Measurements from ENCODE around the gene BLOC1S3. TPM values are rescaled to one million over a fixed set of nuclear protein-coding genes. Genes with fewer than 3 reads are reported as not detected.

BLOC1S3 gene
- total and polyA plus RNA-seq, 2 of the 13 experiments (the other 11 are each of a cell fraction or from before 2014, with no cell fraction given), result 4.3 to 4.8 TPM

GRCh38 chr19:45180936-45181335, 2.4 kb downstream of the BLOC1S3 start:
- intact Hi-C loops (cut with micrococcal nuclease; ENCODE audit: unreplicated experiment) (loop anchor here (10.0 kb wide), 1 partner anchor 64 kb away; the partner anchor contains the start of gene EXOC3L2), in situ Hi-C loops (cut with HindIII; ENCODE audit: extremely low pct_ligation_motif_present, low pct_unique_long_range_greater_than_20kb) (no loop called here)
- CTCF ChIA-PET (ENCODE audit: low intra/inter-chr PET ratio, low total read pairs), result no interaction called here
- H3K4me1 ChIP-seq (ENCODE audit: insufficient read depth, low read length), result peaks cover 39% of the 10 kb centered on the region
- H3K4me2 ChIP-seq (ENCODE audit: low read depth, low read length), result peak overlapping the region; percentile 76; the same call in 1 of the 2 replicates
- no peak overlapping the region for H3K9ac ChIP-seq (ENCODE audit: insufficient read depth, low read depth, low read length)
- POLR2A ChIA-PET, result interaction anchor here (1.7 kb wide), 1 partner anchor 13 kb away, joined by 5 read pairs; no protein-coding TSS in a partner anchor
- DNase-seq (ENCODE audit: low spot score), result no peak
- no peak overlapping the region for H3K4me3 ChIP-seq (replicated peaks in 1 of 3; ENCODE audit: insufficient read depth in 1 of 3, low read depth in 2 of 3, low read length in 3 of 3)
- no peaks in the 10 kb centered on the region for H3K9me3 ChIP-seq (ENCODE audit: low read length)
- no peak for TF ChIP-seq ZBTB3 (CRISPR knock-in tag; IDR thresholded peaks at IDR 0.05; ENCODE audit: borderline replicate concordance, low read depth)
- 0 out of 2 replicates have a peak, but pooled peaks have one; percentile 40 for TF ChIP-seq ZC3H13 (CRISPR knock-in tag; IDR thresholded peaks at IDR 0.05)
- WGBS (ENCODE audit: low lambda C conversion rate), result 90% methylated on average over 7 of the region's 7 CpGs
- no peak overlapping the region for H3K27ac ChIP-seq (ENCODE audit: extremely low read length, insufficient read depth, low read length)
- BruUV-seq (replicated peaks), result no TSS peak
- ATAC-seq, result no peak
- H3K27me3 ChIP-seq (ENCODE audit: control insufficient read depth in 1 of 2, insufficient read depth in 2 of 2, low read length in 2 of 2), result no peaks in the 10 kb centered on the region; a peak in 1 of 5 replicates
- peaks cover 17% of the 10 kb centered on the region for H3K79me2 ChIP-seq (ENCODE audit: insufficient read depth, low read length)
- H3K36me3 ChIP-seq (replicated peaks in 1 of 2; ENCODE audit: control insufficient read depth in 1 of 2, insufficient read depth in 2 of 2, low read length in 2 of 2), result no peaks in the 10 kb centered on the region
- no peak for FAIRE-seq
- H2AFZ ChIP-seq (ENCODE audit: low read length), result no peak overlapping the region
- 0 out of 2 replicates have a peak, but pooled peaks cover 2% of the 10 kb centered on the region for H4K20me1 ChIP-seq (ENCODE audit: insufficient read depth, low read length)

- Histone ChIP-seq H3K36me3 (replicated peaks in 1 of 2; ENCODE audit: control insufficient read depth in 1 of 2, insufficient read depth in 2 of 2, low read length in 2 of 2) (no peaks in the 10 kb centered on the region), H2AFZ (ENCODE audit: low read length) (no peak overlapping the region), H3K27ac (ENCODE audit: extremely low read length, insufficient read depth, low read length) (no peak overlapping the region), H3K9me3 (ENCODE audit: low read length) (no peaks in the 10 kb centered on the region), H4K20me1 (ENCODE audit: insufficient read depth, low read length) (0 out of 2 replicates have a peak, but pooled peaks cover 2% of the 10 kb centered on the region), H3K4me2 (ENCODE audit: low read depth, low read length) (no peak overlapping the region), H3K4me3 (replicated peaks in 1 of 3; ENCODE audit: insufficient read depth in 1 of 3, low read depth in 2 of 3, low read length in 3 of 3) (no peak overlapping the region), H3K4me1 (ENCODE audit: insufficient read depth, low read length) (peaks cover 47% of the 10 kb centered on the region), H3K9ac (ENCODE audit: insufficient read depth, low read depth, low read length) (no peak overlapping the region), H3K79me2 (ENCODE audit: insufficient read depth, low read length) (peaks cover 15% of the 10 kb centered on the region), H3K27me3 (ENCODE audit: control insufficient read depth in 1 of 2, insufficient read depth in 2 of 2, low read length in 2 of 2) (no peaks in the 10 kb centered on the region; a peak in 1 of 5 replicates)
- in situ Hi-C loops (cut with HindIII; ENCODE audit: extremely low pct_ligation_motif_present, low pct_unique_long_range_greater_than_20kb), result no loop called here
- CTCF ChIA-PET (ENCODE audit: low intra/inter-chr PET ratio, low total read pairs), result no interaction called here
- no peak for DNase-seq (ENCODE audit: low spot score)
- intact Hi-C loops (cut with micrococcal nuclease; ENCODE audit: unreplicated experiment), result loop anchor here (10.0 kb wide), 1 partner anchor 62 kb away; the partner anchor contains the start of gene EXOC3L2
- ATAC-seq, result no peak
- BruUV-seq (replicated peaks), result no TSS peak
- FAIRE-seq, result no peak
- 93% methylated on average over 4 of the region's 4 CpGs for WGBS (ENCODE audit: low lambda C conversion rate)
- POLR2A ChIA-PET, result interaction anchor here (0.7 to 1.2 kb wide), 2 partner anchors 16 to 20 kb away, joined by 3 read pairs; no protein-coding TSS in a partner anchor
- TF ChIP-seq ZNF678 (CRISPR knock-in tag; IDR thresholded peaks at IDR 0.05), result no peak
- TF ChIP-seq PCBP2 (optimal IDR thresholded peaks at IDR 0.05; ENCODE audit: low read depth, low read length, poor library complexity, severe bottlenecking), result no peak
- TF ChIP-seq DRAP1 (CRISPR knock-in tag; IDR thresholded peaks at IDR 0.05), result no peak
- no peak for TF ChIP-seq ZSCAN31 (CRISPR knock-in tag; IDR thresholded peaks at IDR 0.05; ENCODE audit: low read depth)
- no peak for TF ChIP-seq ZNF841 (CRISPR knock-in tag; IDR thresholded peaks at IDR 0.05; ENCODE audit: borderline replicate concordance)
- no peak for TF ChIP-seq ZNF251 (CRISPR knock-in tag; IDR thresholded peaks at IDR 0.05)
- no peak for TF ChIP-seq GLI4 (CRISPR knock-in tag; IDR thresholded peaks at IDR 0.05; ENCODE audit: borderline replicate concordance)
- no peak for TF ChIP-seq ZNF772 (CRISPR knock-in tag; IDR thresholded peaks at IDR 0.05)
- TF ChIP-seq ZNF7 (CRISPR knock-in tag; IDR thresholded peaks at IDR 0.05), result no peak
- no peak for TF ChIP-seq ZNF761 (CRISPR knock-in tag; conservative IDR thresholded peaks at IDR 0.05)
- no peak for TF ChIP-seq ZNF530 (CRISPR knock-in tag; IDR thresholded peaks at IDR 0.05; ENCODE audit: low read depth)
- no peak for TF ChIP-seq SALL1 (CRISPR knock-in tag; IDR thresholded peaks at IDR 0.05)
- no peak for TF ChIP-seq GATAD1 (CRISPR knock-in tag; IDR thresholded peaks at IDR 0.05)
- TF ChIP-seq TBP (CRISPR knock-in tag; IDR thresholded peaks at IDR 0.05), result no peak
- no peak for TF ChIP-seq ZNF460 (CRISPR knock-in tag; IDR thresholded peaks at IDR 0.05; ENCODE audit: borderline replicate concordance)
- TF ChIP-seq EEA1 (CRISPR knock-in tag; IDR thresholded peaks at IDR 0.05; ENCODE audit: borderline replicate concordance), result no peak
Observed at GRCh38 chr19:45182758-45183157, 4.2 kb downstream of the BLOC1S3 start.

Data from HepG2 (cell line).